Osteoblast (primary cell): Measurements from ENCODE around the gene NPHS1. TPM values are rescaled to one million over a fixed set of nuclear protein-coding genes. Genes with fewer than 3 reads are reported as not detected.

Experiments
- DNase-seq: peaks from one replicate; pipeline ENCODE4 v3.0.0; 2011; ENCODE audit warnings: low spot score, mixed read lengths; ENCODE audit not compliant: insufficient read length; ENCODE audit errors: missing footprints
- H2AFZ ChIP-seq: 2 replicates; pipeline ENCODE4 v1.6.0; 2011; ENCODE audit warnings: mild to moderate bottlenecking, low read length
- H3K27ac ChIP-seq: 2 replicates; pipeline ENCODE4 v1.5.1; 2011; ENCODE audit warnings: mild to moderate bottlenecking, low read depth, low read length, moderate library complexity
- H3K27me3 ChIP-seq: 2 replicates; pipeline ENCODE4 v1.6.0; 2012; ENCODE audit warnings: mild to moderate bottlenecking, control low read depth, inconsistent platforms, low read length, moderate library complexity; ENCODE audit not compliant: insufficient read depth
- H3K36me3 ChIP-seq: 2 replicates; pipeline ENCODE4 v1.5.1; 2011; ENCODE audit warnings: mild to moderate bottlenecking, low read length, control low read depth, moderate library complexity; ENCODE audit not compliant: insufficient read depth
- H3K4me1 ChIP-seq: 2 replicates; pipeline ENCODE4 v1.5.1; 2011; ENCODE audit warnings: mild to moderate bottlenecking, low read length, control low read depth, moderate library complexity; ENCODE audit not compliant: insufficient read depth
- H3K4me2 ChIP-seq: 2 replicates; pipeline ENCODE4 v1.6.0; 2011; ENCODE audit warnings: mild to moderate bottlenecking, low read length; ENCODE audit not compliant: insufficient read depth
- H3K4me3 ChIP-seq: fragments of 200-600 bp; sonication (generic); 3 replicates; pipeline ENCODE4 v1.5.1; 2012; ENCODE audit warnings: mild to moderate bottlenecking, low read length, inconsistent platforms; ENCODE audit not compliant: insufficient read depth
- H3K79me2 ChIP-seq: 2 replicates; pipeline ENCODE4 v1.6.0; 2012; ENCODE audit warnings: mild to moderate bottlenecking, low read length, control low read depth, inconsistent platforms; ENCODE audit not compliant: insufficient read depth
- H3K9me3 ChIP-seq: 2 replicates; pipeline ENCODE4 v1.5.1; 2011; ENCODE audit warnings: low read depth, low read length, control low read depth
- H4K20me1 ChIP-seq: 2 replicates; pipeline ENCODE4 v1.6.0; 2012; ENCODE audit warnings: mild to moderate bottlenecking, low read length, control low read depth; ENCODE audit not compliant: insufficient read depth
- CTCF ChIP-seq: IDR thresholded peaks from 2 replicates; pipeline ENCODE4 v1.5.1; 2011; ENCODE audit warnings: mild to moderate bottlenecking, low read depth, low read length, moderate library complexity; ENCODE audit errors: extremely low read depth
- total RNA-seq: library from RNA; depleted of rRNA; stranded (reverse); fragments of >200 nt; gene quantifications from 2 replicates; pipeline ENCODE4 v1.2.3, GENCODE V29; 2012

The NPHS1 gene
- total RNA-seq, 1 donor = not detected

- no peak for DNase-seq
- Histone ChIP-seq H3K4me3 (no peak overlapping the region), H3K27ac (no peak overlapping the region), H3K36me3 (no peaks in the 10 kb centered on the region), H3K79me2 (no peaks in the 10 kb centered on the region), H3K4me1 (no peaks in the 10 kb centered on the region), H3K4me2 (no peak overlapping the region), H2AFZ (no peak overlapping the region), H4K20me1 (no peaks in the 10 kb centered on the region), H3K27me3 (peaks cover 5% of the 10 kb centered on the region), H3K9me3 (no peaks in the 10 kb centered on the region)
- no peak for TF ChIP-seq CTCF
These were observed 36.0 kb downstream of the NPHS1 start for GRCh38 chr19:35816262-35816661.

GRCh38 chr19:35813043-35813890, 39.0 kb downstream of the NPHS1 start:
- H3K36me3 ChIP-seq = no peaks in the 10 kb centered on the region
- H2AFZ ChIP-seq = no peak overlapping the region
- H3K9me3 ChIP-seq = no peaks in the 10 kb centered on the region
- no peak overlapping the region for H3K27ac ChIP-seq
- no peaks in the 10 kb centered on the region for H3K79me2 ChIP-seq
- no peak overlapping the region for H3K4me2 ChIP-seq
- no peak for TF ChIP-seq CTCF
- H4K20me1 ChIP-seq = no peaks in the 10 kb centered on the region
- no peak overlapping the region for H3K4me3 ChIP-seq
- no peaks in the 10 kb centered on the region for H3K4me1 ChIP-seq
- peaks cover 5% of the 10 kb centered on the region for H3K27me3 ChIP-seq
- no peak for DNase-seq

- Histone ChIP-seq H4K20me1 (no peaks in the 10 kb centered on the region), H3K79me2 (no peaks in the 10 kb centered on the region), H3K9me3 (no peaks in the 10 kb centered on the region), H3K4me3 (no peak within 1 kb of the TSS), H2AFZ (no peak within 1 kb of the TSS), H3K4me2 (no peak within 1 kb of the TSS), H3K36me3 (no peaks in the 10 kb centered on the region), H3K27ac (no peak within 1 kb of the TSS), H3K27me3 (peaks cover 6% of the 10 kb centered on the region), H3K4me1 (no peaks in the 10 kb centered on the region)
- no peak for TF ChIP-seq CTCF
- DNase-seq = no peak
These were observed 39.9 kb downstream of the NPHS1 start, which contains the start of gene PRODH2 for GRCh38 chr19:35812220-35813042. Gene PRODH2, minus strand, starts transcription at chr19:35812845. Its CDS starts 40 bp downstream, at chr19:35812805.
